ENCODE results near the gene CD9.

Gene CD9

DNA sequence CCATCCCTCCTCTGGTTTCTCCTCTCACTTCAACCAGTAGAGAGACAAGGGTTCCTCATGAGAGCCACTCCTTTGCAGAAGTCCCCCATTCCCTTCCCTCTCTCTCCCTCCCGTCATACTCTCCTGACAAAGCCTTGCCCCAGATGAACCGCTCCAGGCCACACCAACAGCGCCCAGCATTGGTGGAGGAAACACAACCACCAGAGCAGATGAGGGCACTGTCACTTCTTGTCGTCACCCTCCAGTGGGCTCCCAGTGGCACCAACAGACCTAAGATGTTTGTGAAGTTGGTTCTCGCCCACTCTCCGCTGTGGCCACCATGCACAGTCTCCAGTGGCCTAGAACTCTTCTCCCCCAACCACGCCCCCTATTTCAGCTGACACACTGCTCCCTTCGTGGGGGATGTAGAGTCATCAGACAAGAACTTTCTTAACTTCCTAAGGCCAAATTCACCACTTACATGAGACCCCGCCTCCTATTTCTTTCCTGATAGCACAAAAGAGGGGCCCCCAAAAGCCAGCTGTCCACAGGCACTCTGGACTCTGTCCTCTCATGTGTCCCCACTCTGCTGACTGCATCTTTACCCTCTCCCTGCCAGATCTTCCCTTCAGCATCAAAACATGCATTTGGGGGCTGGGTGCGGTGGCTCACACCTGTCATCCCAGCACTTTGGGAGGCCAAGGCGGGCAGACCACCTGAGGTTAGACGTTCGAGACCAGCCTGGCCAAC lies 81.0 kb downstream of the CD9 start:
- intact Hi-C loops (cut with DNase I; ENCODE audit: low total_unique reads) = loop anchor here (5.0 kb wide), 1 partner anchor 294 kb away; no protein-coding TSS in a partner anchor
- peak in 1 of 2 donors; percentile 62 for DNase-seq
- H3K9me3 ChIP-seq = no peaks in the 10 kb centered on the region

DNA sequence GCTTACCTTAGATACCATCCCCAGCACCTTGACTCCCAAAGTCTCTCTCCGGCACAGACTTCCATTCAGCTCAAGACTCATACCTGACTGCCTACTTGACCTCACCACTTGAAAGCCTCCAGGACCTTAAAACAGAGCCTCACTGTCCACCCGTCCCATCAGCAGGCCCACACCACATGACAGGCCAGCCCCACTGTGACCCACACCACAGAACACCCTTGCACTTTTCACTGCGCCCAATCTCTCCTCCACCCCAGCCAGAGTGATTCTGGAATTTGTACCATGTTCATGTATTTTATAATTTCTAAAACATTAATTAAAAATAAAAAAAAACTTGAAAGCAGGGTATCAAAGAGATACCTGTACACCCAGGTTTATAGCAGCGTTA lies 82.2 kb downstream of the CD9 start:
- intact Hi-C loops (cut with DNase I; ENCODE audit: low total_unique reads) = loop anchor here (5.0 kb wide), 1 partner anchor 295 kb away; no protein-coding TSS in a partner anchor
- DNase-seq = peak in 1 of 2 donors; percentile 53

More for the DNA sequence above, 81.0 kb downstream of the CD9 start:
- no peaks in the 10 kb centered on the region for H3K27me3 ChIP-seq
- TF ChIP-seq, protein P1, sequence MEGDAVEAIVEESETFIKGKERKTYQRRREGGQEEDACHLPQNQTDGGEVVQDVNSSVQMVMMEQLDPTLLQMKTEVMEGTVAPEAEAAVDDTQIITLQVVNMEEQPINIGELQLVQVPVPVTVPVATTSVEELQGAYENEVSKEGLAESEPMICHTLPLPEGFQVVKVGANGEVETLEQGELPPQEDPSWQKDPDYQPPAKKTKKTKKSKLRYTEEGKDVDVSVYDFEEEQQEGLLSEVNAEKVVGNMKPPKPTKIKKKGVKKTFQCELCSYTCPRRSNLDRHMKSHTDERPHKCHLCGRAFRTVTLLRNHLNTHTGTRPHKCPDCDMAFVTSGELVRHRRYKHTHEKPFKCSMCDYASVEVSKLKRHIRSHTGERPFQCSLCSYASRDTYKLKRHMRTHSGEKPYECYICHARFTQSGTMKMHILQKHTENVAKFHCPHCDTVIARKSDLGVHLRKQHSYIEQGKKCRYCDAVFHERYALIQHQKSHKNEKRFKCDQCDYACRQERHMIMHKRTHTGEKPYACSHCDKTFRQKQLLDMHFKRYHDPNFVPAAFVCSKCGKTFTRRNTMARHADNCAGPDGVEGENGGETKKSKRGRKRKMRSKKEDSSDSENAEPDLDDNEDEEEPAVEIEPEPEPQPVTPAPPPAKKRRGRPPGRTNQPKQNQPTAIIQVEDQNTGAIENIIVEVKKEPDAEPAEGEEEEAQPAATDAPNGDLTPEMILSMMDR (IDR thresholded peaks at IDR 0.05) = no peak
- peak overlapping the region in 1 of 2 donors; percentile 77 for H3K27ac ChIP-seq
- H3K36me3 ChIP-seq = no peaks in the 10 kb centered on the region
- H3K4me3 ChIP-seq = no peak overlapping the region
- H3K4me1 ChIP-seq = peaks cover 0 to 31% (median 27%) of the 10 kb centered on the region in 4 donors

DNA sequence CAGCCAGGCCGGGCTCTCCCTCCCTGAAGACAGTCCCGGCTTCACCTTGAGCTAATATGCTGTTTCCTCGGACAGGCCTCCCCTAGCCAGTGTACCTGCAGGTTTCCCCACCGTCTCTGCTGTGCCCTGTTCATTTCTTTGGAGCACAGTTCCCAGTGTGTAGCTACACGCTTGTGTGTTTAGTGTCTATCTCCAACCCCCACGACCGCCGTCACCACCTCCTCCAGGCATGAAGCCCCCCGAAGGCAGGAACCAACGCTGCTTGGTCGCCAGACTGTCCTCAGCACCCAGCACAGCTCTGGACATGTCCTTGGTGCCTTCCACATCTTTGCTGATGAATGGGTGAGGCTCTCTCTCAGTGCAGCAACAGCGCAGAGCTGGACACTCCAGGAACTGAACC lies 84.1 kb downstream of the CD9 start:
- no peaks in the 10 kb centered on the region for H3K9me3 ChIP-seq
- intact Hi-C loops (cut with DNase I; ENCODE audit: low total_unique reads) = loop anchor here (2.0 to 5.0 kb wide), 2 partner anchors 221 to 297 kb away; no protein-coding TSS in a partner anchor
- H3K4me1 ChIP-seq = peaks cover 0 to 24% (median 17%) of the 10 kb centered on the region in 4 donors
- no peaks in the 10 kb centered on the region for H3K27me3 ChIP-seq
- no peak overlapping the region for H3K4me3 ChIP-seq
- DNase-seq = no peak
- H3K36me3 ChIP-seq = no peaks in the 10 kb centered on the region
- TF ChIP-seq, protein P1 (IDR thresholded peaks at IDR 0.05) = no peak
- H3K27ac ChIP-seq = no peak overlapping the region

More for the DNA sequence above, 82.2 kb downstream of the CD9 start:
- no peaks in the 10 kb centered on the region for H3K9me3 ChIP-seq
- H3K27ac ChIP-seq = no peak overlapping the region
- TF ChIP-seq, protein P1 (IDR thresholded peaks at IDR 0.05) = no peak
- no peaks in the 10 kb centered on the region for H3K27me3 ChIP-seq
- peaks cover 0 to 31% (median 27%) of the 10 kb centered on the region in 4 donors for H3K4me1 ChIP-seq
- no peak overlapping the region for H3K4me3 ChIP-seq
- no peaks in the 10 kb centered on the region for H3K36me3 ChIP-seq

DNA sequence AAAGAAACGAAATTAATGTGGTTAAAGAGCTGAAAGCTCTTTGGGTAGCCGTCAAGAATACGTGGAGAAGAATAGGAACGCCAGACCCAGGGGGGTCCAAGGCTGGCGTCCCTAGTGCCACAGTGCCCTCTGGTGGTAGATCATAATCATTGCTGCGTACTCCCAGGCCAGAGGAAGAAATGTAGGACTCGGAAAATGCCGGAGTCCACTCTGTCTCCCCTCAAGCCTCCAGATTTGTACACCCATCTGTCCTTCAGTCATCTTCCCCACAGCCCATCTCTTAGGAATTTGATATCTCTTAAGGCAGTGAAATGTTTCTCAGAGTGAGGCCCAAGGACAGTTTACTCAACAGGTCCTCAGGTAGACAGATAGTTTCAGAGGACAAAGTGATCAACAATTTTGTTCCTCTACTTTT lies 84.9 kb downstream of the CD9 start:
- no peaks in the 10 kb centered on the region for H3K9me3 ChIP-seq
- H3K27me3 ChIP-seq = no peaks in the 10 kb centered on the region
- peaks cover 0 to 16% (median 9%) of the 10 kb centered on the region in 4 donors for H3K4me1 ChIP-seq
- intact Hi-C loops (cut with DNase I; ENCODE audit: low total_unique reads) = loop anchor here (2.0 kb wide), 1 partner anchor 222 kb away; no protein-coding TSS in a partner anchor
- H3K4me3 ChIP-seq = no peak overlapping the region
- no peaks in the 10 kb centered on the region for H3K36me3 ChIP-seq
- H3K27ac ChIP-seq = no peak overlapping the region
- TF ChIP-seq, protein P1 (IDR thresholded peaks at IDR 0.05) = peak; percentile 93 to 94
- DNase-seq = peak in 1 of 2 donors; percentile 45

DNA sequence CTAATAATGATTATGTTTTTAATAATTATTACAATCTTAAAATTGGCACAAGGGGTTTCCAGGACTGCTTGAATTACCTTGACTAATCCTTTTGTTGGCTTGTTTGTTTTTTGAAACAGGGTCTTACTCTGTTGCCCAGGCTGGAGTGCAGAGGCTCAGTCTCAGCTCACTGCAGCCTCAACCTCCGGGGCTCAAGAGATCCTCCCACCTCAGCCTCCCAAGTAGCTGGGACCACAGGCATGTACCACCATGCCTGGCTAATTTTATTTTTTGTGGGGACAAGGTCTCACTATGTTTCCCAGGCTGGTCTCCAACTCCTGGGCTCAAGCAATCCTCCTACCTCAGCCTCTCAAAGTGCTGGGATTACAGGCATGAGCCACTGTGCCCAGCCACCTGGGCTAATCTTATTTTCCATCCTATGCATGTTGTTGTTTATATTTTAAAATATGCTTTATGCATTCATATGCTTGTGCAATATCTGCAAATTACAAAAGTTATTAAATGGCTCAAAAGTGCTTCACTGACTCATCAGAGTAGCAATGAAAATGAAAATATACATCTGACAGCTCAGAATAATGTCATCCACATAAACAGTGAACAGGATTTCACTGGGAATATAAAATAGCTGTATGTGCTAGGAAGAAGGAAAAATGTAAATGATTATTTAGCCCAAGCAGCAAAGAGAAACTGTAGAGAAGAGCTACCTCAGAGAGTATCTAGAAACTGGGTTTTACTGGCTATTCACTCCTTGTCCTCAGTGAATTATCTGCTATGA lies 85.5 kb downstream of the CD9 start:
- no peak for DNase-seq
- no peaks in the 10 kb centered on the region for H3K36me3 ChIP-seq
- no peaks in the 10 kb centered on the region for H3K27me3 ChIP-seq
- H3K4me1 ChIP-seq = peaks cover 0 to 10% (median 2%) of the 10 kb centered on the region in 4 donors
- TF ChIP-seq, protein P1 (IDR thresholded peaks at IDR 0.05) = no peak
- intact Hi-C loops (cut with DNase I; ENCODE audit: low total_unique reads) = loop anchor here (2.0 kb wide), 1 partner anchor 223 kb away; no protein-coding TSS in a partner anchor
- no peaks in the 10 kb centered on the region for H3K9me3 ChIP-seq
- H3K27ac ChIP-seq = no peak overlapping the region
- no peak overlapping the region for H3K4me3 ChIP-seq

Measured in tibial artery (tissue), 4 donors.